ENCODE measurements around the gene PPP1R27. TPM values are rescaled to one million over a fixed set of nuclear protein-coding genes. Genes with fewer than 3 reads are reported as not detected.

PPP1R27 gene
- total and polyA plus RNA-seq, 11 donors = not detected

GRCh38 chr17:81822996-81823819 lies 11.6 kb downstream of the PPP1R27 start:
- 89 to 91% (median 90%) methylated on average over 14 to 30 of the region's 30 CpGs for WGBS, 4 donors
- Histone ChIP-seq H3K9me3 (no peaks in the 10 kb centered on the region), H3K4me3 (no peak overlapping the region), H3K27ac (peak overlapping the region in 11 of 12 donors; percentile 78 to 92 (median 88)), H3K36me3 (peaks cover 0 to 23% (median 5%) of the 10 kb centered on the region in 9 donors), H3K27me3 (no peaks in the 10 kb centered on the region), H3K4me1 (peaks cover 3 to 29% (median 17%) of the 10 kb centered on the region in 12 donors)
- intact Hi-C loops (cut with DNase I) = loop anchor here in 1 of 10 donors (5.0 kb wide), 1 partner anchor 34 kb away; no protein-coding TSS in a partner anchor
- ATAC-seq (no peak), DNase-seq (no peak)
- TF ChIP-seq POLR2A (IDR thresholded peaks at IDR 0.05) = no peak
- no peak for TF ChIP-seq CTCF (IDR thresholded peaks at IDR 0.05)

- no peak for TF ChIP-seq POLR2A (IDR thresholded peaks at IDR 0.05)
- TF ChIP-seq CTCF (IDR thresholded peaks at IDR 0.05) = no peak
- ATAC-seq = peak in 1 of 4 donors; percentile 1
Measured at GRCh38 chr17:81822312-81822637, 12.6 kb downstream of the PPP1R27 start.

GRCh38 chr17:81821603-81822311 lies 13.1 kb downstream of the PPP1R27 start:
- intact Hi-C loops (cut with DNase I) = loop anchor here in 3 of 10 donors (1.0 to 5.0 kb wide), 3 partner anchors 36 to 39 kb away; partner anchors contain the start of gene P4HB (in 2 of the 3)
- TF ChIP-seq CTCF (IDR thresholded peaks at IDR 0.05) = peak; percentile 58 to 79 (median 66)
- no peak for TF ChIP-seq POLR2A (IDR thresholded peaks at IDR 0.05)
- H3K27ac ChIP-seq = peak overlapping the region; percentile 78 to 96 (median 89)
- H3K9me3 ChIP-seq = no peaks in the 10 kb centered on the region
- no peaks in the 10 kb centered on the region for H3K27me3 ChIP-seq
- peaks cover 3 to 29% (median 17%) of the 10 kb centered on the region in 12 donors for H3K4me1 ChIP-seq
- WGBS, 4 donors = 34 to 48% (median 42%) methylated on average over 7 to 20 of the region's 20 CpGs
- peak overlapping the region in 1 of 12 donors; percentile 2 for H3K4me3 ChIP-seq
- peaks cover 0 to 23% (median 5%) of the 10 kb centered on the region in 9 donors for H3K36me3 ChIP-seq
- ATAC-seq (peak; percentile 90 to 93 (median 91)), DNase-seq (peak; percentile 85 to 93 (median 90))

More at GRCh38 chr17:81822312-81822637, 12.6 kb downstream of the PPP1R27 start:
- Histone ChIP-seq H3K36me3 (peaks cover 0 to 23% (median 5%) of the 10 kb centered on the region in 9 donors), H3K9me3 (no peaks in the 10 kb centered on the region), H3K27me3 (no peaks in the 10 kb centered on the region), H3K4me1 (peaks cover 3 to 29% (median 17%) of the 10 kb centered on the region in 12 donors), H3K4me3 (no peak overlapping the region), H3K27ac (peak overlapping the region; percentile 78 to 96 (median 89))
- DNase-seq = no peak
- intact Hi-C loops (cut with DNase I) = loop anchor here in 1 of 10 donors (5.0 kb wide), 1 partner anchor 35 kb away; no protein-coding TSS in a partner anchor
- WGBS, 4 donors = 86 to 89% (median 88%) methylated on average over 5 to 8 of the region's 8 CpGs

All from heart left ventricle (tissue), 16 donors.